C1 segment of cervical spinal cord (tissue), 14 donors: ENCODE measurements around the gene ATXN7L2.
A peak's percentile ranks its signal among the peaks of the same experiment; 100 is the strongest.

Experiments used
- DNase-seq, 14 donors: peaks; one replicate each; lab custom pipeline; 2025; lab: John Stamatoyannopoulos, UW

ATXN7L2 gene

DNA sequence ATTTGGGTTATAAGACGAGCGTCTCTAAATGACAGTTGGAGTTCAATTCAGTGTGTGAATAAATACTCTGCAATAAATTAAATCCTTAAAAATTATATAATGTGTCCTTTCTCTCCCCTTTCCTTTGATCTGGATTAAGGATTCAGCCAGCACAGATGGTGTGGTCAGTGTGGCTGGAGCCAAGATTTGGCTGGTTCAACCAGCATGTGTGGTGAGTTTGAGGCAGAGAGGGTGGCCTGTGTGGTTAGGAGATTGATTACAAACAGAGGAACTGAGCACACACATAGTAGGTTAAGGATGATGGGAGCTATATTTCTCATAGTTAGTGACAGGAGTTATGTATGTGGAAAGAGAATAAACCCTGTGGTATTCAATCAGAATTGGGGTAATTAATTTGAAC is 40.0 kb downstream of the ATXN7L2 start:
- peak in 1 of 14 donors; percentile 75 for DNase-seq

- DNase-seq: no peak
These were observed 43.5 kb downstream of the ATXN7L2 start for GRCh38 chr1:109527098-109527811.

GRCh38 chr1:109527846-109528695 is 44.4 kb downstream of the ATXN7L2 start:
- no peak for DNase-seq

- DNase-seq: no peak
These were observed 45.0 kb downstream of the ATXN7L2 start for GRCh38 chr1:109528712-109529111.

DNA sequence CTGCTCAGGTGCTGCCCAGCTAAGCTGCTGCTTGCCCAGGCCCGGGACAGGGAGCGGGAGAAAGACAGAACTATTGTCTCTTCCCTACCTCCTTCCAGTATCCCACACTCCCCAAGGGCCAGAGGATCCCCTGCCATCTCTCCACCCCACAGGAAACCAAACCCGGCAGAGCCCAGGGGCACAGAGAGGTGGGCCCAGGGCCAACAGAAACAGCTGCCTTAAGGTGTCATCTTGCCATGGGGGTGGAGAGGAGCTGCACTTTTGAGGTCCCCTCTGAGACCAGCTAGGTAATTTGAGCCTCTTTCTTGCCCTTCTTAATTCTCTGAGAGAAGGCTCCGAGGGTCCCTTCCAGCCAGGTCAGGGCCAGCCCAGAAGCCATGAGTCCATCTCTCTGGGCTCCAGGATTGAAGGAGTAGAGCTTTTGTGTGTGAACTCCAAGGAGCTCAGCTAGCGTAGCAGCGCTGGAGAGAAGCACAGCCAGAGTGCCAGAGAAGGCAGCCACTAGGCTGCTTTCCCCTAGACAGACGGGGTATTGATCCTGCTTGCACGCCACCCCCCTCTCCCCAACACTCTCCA is 46.3 kb downstream of the ATXN7L2 start:
- peak in 1 of 14 donors; percentile 73 for DNase-seq

GRCh38 chr1:109530457-109531087 is 46.9 kb downstream of the ATXN7L2 start:
- DNase-seq: peak in 8 of 14 donors; percentile 30 to 73 (median 47)

DNA sequence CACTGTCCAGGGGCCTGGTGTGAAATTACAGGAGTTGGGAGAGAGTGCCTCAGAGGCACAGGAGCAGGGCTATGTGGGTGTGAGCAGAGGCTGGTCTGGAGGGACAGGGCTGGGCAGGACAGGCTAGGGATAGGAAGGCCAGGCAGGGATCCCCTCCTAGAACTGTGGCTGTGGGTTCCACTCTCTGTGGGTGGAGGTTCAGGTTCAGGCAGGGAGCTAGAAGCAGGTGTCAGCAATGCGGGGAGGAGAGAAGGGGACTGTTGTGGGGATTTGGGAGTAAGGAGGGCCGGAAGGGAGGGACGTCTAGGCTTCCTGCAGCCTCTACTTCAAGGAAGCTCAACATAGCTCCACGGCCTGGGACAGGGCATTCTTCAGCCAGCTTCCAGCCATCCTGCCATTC is 47.7 kb downstream of the ATXN7L2 start:
- DNase-seq: peak in 1 of 14 donors; percentile 20

GRCh38 chr1:109531826-109532364 is 48.2 kb downstream of the ATXN7L2 start:
- DNase-seq: no peak

DNA sequence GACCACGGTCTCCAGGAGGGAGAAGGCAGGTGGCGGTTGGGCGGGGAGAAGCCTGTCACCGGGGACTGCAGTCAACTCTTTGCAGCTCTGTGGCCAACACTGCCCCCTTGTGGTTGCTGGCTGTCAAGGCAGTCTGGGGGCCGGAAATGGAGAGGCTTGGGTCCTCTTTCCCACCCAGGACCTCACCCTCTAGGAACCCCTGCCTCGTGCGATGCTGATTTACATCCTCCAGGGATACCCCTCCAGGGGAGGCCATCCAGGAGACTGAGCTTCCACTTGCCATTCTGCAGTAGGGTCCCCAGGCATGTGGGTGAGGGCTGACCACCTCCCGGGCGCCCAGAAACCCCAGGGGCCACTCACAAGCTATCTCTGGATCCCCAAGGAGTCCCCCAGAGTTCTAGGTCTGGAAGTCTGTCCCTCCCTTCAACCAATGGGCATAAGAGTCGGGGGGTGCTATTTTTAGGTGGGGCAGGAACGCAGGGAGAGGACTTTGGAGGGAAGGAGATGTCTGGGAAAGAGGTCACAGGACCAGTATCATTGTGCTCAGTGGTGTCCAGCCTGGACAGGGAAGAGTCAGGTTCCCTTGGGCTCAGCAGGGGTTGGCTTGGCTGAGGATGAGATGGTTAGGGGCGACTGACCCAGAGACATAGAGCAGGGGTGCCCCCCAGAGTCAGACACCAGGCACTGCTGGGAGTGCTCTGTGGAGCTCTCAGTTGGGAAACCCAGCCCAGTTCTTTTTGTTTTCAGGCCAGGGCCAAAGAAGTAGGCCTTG is 48.8 kb downstream of the ATXN7L2 start:
- peak; percentile 11 to 85 (median 70) for DNase-seq

DNA sequence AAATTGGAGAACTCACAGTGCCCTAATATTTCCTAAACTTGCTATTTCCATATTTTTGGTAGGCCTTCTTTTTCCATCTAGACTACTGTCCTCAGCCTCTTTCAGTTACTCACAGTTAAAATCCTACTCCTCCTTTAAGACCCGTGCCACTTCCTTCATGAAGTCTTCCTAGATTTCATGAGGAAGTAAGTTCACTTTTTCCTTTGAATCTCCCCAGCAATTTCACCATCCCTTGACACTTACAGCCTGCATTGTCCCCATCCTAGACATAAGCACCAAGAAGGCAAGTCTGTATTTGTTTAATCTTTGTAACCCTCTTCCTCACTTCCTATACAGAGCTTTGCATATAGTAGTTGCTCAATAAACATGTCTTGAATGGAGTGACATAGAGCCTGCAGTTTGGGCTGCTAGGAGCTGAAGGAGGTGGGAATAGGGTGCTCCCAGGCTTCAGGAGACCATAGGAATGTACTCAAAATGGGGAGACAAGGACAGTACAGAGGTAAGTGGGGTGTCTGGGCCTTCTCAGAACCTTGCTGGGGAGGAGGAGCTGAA is 50.7 kb downstream of the ATXN7L2 start:
- DNase-seq: no peak

GRCh38 chr1:109535481-109535880 is 51.8 kb downstream of the ATXN7L2 start:
- DNase-seq: no peak

GRCh38 chr1:109535971-109536491 is 52.3 kb downstream of the ATXN7L2 start:
- DNase-seq: peak in 8 of 14 donors; percentile 14 to 85 (median 45)

- no peak for DNase-seq
These were observed 53.9 kb downstream of the ATXN7L2 start for GRCh38 chr1:109537450-109538178.

DNA sequence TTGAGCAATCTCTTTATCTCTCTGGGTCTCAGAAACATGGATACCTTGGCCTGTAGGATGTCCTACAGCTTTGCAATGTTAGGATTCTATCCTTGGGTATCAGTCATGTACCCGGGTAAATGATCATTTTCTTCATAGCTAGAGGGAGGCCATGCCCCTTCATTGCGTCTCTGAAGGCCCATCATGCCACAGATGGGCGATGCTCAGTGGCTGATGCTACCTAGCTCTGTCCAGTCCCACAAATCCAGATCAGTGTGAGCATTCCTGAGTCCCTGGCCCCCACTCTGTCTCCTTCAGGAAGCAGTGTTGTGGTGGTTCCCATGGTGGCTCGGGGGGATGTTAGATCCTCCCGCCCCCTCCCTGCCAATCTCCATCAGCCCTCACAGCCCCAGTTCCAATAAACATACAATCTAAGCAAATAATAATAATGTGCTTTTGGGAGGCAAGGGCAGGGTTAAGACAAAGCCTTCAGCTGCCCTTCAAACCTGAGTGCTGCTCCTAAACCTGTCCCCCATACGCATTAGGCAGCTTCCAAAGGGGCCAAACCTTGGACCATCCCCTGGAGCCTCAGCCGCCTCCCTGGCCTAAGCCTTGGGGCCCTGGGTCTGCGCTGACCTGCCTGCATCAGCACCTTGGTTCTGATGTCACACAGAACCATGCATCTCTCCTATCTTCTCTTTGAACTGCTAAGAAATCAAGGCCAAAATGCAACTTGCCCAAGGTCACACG is 55.3 kb downstream of the ATXN7L2 start:
- no peak for DNase-seq

- peak in 1 of 14 donors; percentile 76 for DNase-seq
These were observed 56.0 kb downstream of the ATXN7L2 start, which contains the start of gene GPR61 for GRCh38 chr1:109539676-109540075. TSS of gene GPR61 (plus strand) at chr1:109539872. CDS start at chr1:109543023, 3,151 bp downstream.

DNA sequence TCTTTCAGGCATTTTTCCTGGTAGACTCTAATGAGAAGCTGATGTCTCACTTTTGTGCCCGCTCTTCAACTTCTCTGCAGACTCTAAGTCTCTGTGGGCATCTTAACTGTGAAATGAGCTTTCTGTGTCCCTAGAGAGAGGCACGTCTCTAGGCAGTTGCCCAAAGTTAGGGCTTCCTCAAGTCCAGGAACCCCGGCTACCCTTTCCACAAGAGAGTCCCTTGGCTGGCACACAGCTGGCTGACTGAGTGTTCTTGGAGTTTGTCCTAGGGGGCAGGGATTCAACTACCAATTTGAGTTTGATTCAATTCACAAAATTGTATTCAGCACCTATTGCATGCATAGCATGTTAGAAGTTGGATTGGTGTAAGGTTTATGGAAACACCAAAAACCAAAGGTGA is 57.4 kb downstream of the ATXN7L2 start:
- DNase-seq: peak in 2 of 14 donors; percentile 15 to 44
